ENCODE results near the gene STX7.

GRCh38 chr6:132413499-132413802 is 99.5 kb downstream of the STX7 start:
- TF ChIP-seq EZH2 (IDR thresholded peaks at IDR 0.05; ENCODE audit: borderline replicate concordance, low read length): no peak
- TF ChIP-seq, protein P1, sequence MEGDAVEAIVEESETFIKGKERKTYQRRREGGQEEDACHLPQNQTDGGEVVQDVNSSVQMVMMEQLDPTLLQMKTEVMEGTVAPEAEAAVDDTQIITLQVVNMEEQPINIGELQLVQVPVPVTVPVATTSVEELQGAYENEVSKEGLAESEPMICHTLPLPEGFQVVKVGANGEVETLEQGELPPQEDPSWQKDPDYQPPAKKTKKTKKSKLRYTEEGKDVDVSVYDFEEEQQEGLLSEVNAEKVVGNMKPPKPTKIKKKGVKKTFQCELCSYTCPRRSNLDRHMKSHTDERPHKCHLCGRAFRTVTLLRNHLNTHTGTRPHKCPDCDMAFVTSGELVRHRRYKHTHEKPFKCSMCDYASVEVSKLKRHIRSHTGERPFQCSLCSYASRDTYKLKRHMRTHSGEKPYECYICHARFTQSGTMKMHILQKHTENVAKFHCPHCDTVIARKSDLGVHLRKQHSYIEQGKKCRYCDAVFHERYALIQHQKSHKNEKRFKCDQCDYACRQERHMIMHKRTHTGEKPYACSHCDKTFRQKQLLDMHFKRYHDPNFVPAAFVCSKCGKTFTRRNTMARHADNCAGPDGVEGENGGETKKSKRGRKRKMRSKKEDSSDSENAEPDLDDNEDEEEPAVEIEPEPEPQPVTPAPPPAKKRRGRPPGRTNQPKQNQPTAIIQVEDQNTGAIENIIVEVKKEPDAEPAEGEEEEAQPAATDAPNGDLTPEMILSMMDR (IDR thresholded peaks at IDR 0.05; ENCODE audit: low read length): no peak

All from OCI-LY1 (cell line).